Body of pancreas (tissue), 4 donors: Measurements from ENCODE around the gene EMP3. TPM values are rescaled to one million over a fixed set of nuclear protein-coding genes. Genes with fewer than 3 reads are reported as not detected.

Experiments used
- ATAC-seq: fragments of 150-250 bp; one replicate; pipeline ENCODE4 v1.9.1; 2016
- DNase-seq, 4 donors: peaks; one replicate each; pipeline ENCODE4 v3.0.0-alpha.2; 2019
- H3K27ac ChIP-seq, 4 donors: fragments of 200-600 bp; sonication (generic); 1 replicate in 3 of 4; 2 replicates in 1 of 4; pipeline versions ENCODE4 v1.5.1 to v1.6.1; 2016 to 2019; ENCODE audit warnings: mild to moderate bottlenecking in 1 of 4, mixed read lengths in 1 of 4, moderate library complexity in 1 of 4
- H3K27me3 ChIP-seq, 2 donors: fragments of 200-600 bp; sonication (generic); one replicate each; pipeline ENCODE4 v1.6.0; 2016; ENCODE audit warnings: mild to moderate bottlenecking in 1 of 2
- H3K36me3 ChIP-seq, 2 donors: fragments of 200-600 bp; sonication (generic); replicated peaks in 1 of 2; 2 replicates each; pipeline ENCODE4 v1.5.1; 2016; ENCODE audit warnings: low read depth in 2 of 2; ENCODE audit not compliant: insufficient read depth in 1 of 2
- H3K4me1 ChIP-seq: fragments of 200-600 bp; sonication (generic); one replicate; pipeline ENCODE4 v1.6.0; 2016
- H3K4me3 ChIP-seq, 2 donors: fragments of 200-600 bp; sonication (generic); 1 replicate in 1 of 2; 2 replicates in 1 of 2; pipeline ENCODE4 v1.5.1; 2016 to 2019
- H3K9me3 ChIP-seq, 3 donors: fragments of 200-600 bp; sonication (generic); 1 replicate in 2 of 3; 2 replicates in 1 of 3; pipeline ENCODE4 v1.5.1; 2016
- POLR2A ChIP-seq, 3 donors: fragments of 450-650 bp; IDR thresholded peaks; one replicate each; pipeline ENCODE4 v1.6.1; 2016; ENCODE audit warnings: antibody characterized with exemption in 3 of 3, mild to moderate bottlenecking in 2 of 3
- WGBS, 2 donors: methylation state at CpG; one replicate each; pipeline ENCODE4 v1.1.5; 2017; 5-methylcytosine and 5-hydroxymethylcytosine counted together
- intact Hi-C: fragments of 100-400 bp; cut with DNase I; formaldehyde crosslinking; loops from one replicate; pipeline ENCODE4 v1.15.1; 2023
- total RNA-seq, 2 donors: library from RNA; depleted of rRNA; stranded (reverse); fragments of >200 nt; gene quantifications; one replicate each; pipeline ENCODE4 v1.1.0, GENCODE V29; 2016
- TF ChIP-seq, protein P1 (sequence below), 7 experiments: fragments of 450-650 bp in 4 of 7; fragments of 200-600 bp in 3 of 7; sonication (generic) in 3 of 7; IDR thresholded peaks; one replicate each; pipeline ENCODE4 v1.5.1; 2016 to 2019; ENCODE audit warnings: antibody characterized with exemption in 7 of 7

Gene EMP3
- total RNA-seq, 2 donors from 2014 or later: 2.6 to 7.0 TPM

- no peak for DNase-seq
- intact Hi-C loops: no loop called here
- H3K36me3 ChIP-seq: no peaks in the 10 kb centered on the region
- H3K27me3 ChIP-seq: no peaks in the 10 kb centered on the region
- TF ChIP-seq, protein P1, sequence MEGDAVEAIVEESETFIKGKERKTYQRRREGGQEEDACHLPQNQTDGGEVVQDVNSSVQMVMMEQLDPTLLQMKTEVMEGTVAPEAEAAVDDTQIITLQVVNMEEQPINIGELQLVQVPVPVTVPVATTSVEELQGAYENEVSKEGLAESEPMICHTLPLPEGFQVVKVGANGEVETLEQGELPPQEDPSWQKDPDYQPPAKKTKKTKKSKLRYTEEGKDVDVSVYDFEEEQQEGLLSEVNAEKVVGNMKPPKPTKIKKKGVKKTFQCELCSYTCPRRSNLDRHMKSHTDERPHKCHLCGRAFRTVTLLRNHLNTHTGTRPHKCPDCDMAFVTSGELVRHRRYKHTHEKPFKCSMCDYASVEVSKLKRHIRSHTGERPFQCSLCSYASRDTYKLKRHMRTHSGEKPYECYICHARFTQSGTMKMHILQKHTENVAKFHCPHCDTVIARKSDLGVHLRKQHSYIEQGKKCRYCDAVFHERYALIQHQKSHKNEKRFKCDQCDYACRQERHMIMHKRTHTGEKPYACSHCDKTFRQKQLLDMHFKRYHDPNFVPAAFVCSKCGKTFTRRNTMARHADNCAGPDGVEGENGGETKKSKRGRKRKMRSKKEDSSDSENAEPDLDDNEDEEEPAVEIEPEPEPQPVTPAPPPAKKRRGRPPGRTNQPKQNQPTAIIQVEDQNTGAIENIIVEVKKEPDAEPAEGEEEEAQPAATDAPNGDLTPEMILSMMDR (IDR thresholded peaks at IDR 0.05): no peak
- TF ChIP-seq POLR2A (IDR thresholded peaks at IDR 0.05): no peak
- H3K4me3 ChIP-seq: no peak overlapping the region
- H3K4me1 ChIP-seq: peaks cover 47% of the 10 kb centered on the region
- H3K27ac ChIP-seq: peak overlapping the region; percentile 68 to 93 (median 88)
- WGBS, 2 donors: 6 to 11% methylated on average over 6 of the region's 6 CpGs
- no peaks in the 10 kb centered on the region for H3K9me3 ChIP-seq
- no peak for ATAC-seq
Observed at GRCh38 chr19:48332351-48332661, 7.0 kb downstream of the EMP3 start.

- TF ChIP-seq, protein P1 (IDR thresholded peaks at IDR 0.05): no peak
- TF ChIP-seq POLR2A (IDR thresholded peaks at IDR 0.05): peak in 2 of 3 donors; percentile 58 to 59
- Histone ChIP-seq H3K27me3 (no peaks in the 10 kb centered on the region), H3K4me1 (peaks cover 47% of the 10 kb centered on the region), H3K36me3 (no peaks in the 10 kb centered on the region), H3K27ac (peak overlapping the region; percentile 68 to 93 (median 88)), H3K9me3 (no peaks in the 10 kb centered on the region), H3K4me3 (peak overlapping the region in 1 of 2 donors; percentile 4)
- ATAC-seq (peak; percentile 85), DNase-seq (peak; percentile 91 to 98 (median 94))
- intact Hi-C loops: no loop called here
- whole genome bisulfite sequencing, 2 donors: 0 to 1% methylated on average over 25 of the region's 25 CpGs
Observed at GRCh38 chr19:48332662-48333466, 7.5 kb downstream of the EMP3 start.

GRCh38 chr19:48333467-48334384 is 8.4 kb downstream of the EMP3 start:
- H3K36me3 ChIP-seq: no peaks in the 10 kb centered on the region
- intact Hi-C loops: no loop called here
- peak overlapping the region; percentile 68 to 93 (median 88) for H3K27ac ChIP-seq
- H3K4me1 ChIP-seq: peaks cover 47% of the 10 kb centered on the region
- DNase-seq: peak; percentile 92 to 97 (median 96)
- no peaks in the 10 kb centered on the region for H3K27me3 ChIP-seq
- TF ChIP-seq, protein P1 (IDR thresholded peaks at IDR 0.05): peak; percentile 66 to 94 (median 88)
- peak in 2 of 3 donors; percentile 34 to 40 for TF ChIP-seq POLR2A (IDR thresholded peaks at IDR 0.05)
- ATAC-seq: peak; percentile 77
- peak overlapping the region in 1 of 2 donors; percentile 4 for H3K4me3 ChIP-seq
- WGBS, 2 donors: 3 to 8% methylated on average over 21 to 54 of the region's 54 CpGs
- H3K9me3 ChIP-seq: no peaks in the 10 kb centered on the region

DNA sequence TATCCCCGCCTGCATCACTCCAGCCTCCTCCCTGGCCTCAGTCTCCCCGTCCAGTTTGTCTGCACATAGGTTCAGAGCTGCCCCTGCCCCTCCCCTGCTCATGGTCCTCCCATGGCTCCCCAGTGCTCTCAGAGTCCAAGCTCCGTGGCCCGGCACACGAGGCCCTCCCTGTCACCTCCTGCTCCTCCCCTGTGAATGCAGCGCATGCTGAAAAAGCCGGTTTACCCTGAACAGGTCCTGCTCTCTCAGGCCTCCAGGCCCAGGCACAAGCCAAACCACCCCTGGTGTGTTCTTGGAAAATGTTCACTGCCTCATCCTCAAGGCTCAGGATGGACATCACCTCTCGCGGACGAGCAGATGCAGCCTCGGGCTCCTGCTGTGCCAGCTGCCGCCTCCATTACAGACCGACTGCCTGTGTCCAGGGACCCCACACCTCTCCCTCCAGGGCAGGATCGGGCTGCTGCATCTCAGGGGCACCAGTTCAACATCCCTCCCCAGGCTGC is 13.0 kb downstream of the EMP3 start:
- no peak for ATAC-seq
- Histone ChIP-seq H3K9me3 (no peaks in the 10 kb centered on the region), H3K27ac (no peak overlapping the region), H3K36me3 (no peaks in the 10 kb centered on the region), H3K4me1 (peaks cover 13% of the 10 kb centered on the region), H3K27me3 (no peaks in the 10 kb centered on the region), H3K4me3 (no peak overlapping the region)
- DNase-seq: no peak
- TF ChIP-seq POLR2A (IDR thresholded peaks at IDR 0.05): no peak
- TF ChIP-seq, protein P1 (IDR thresholded peaks at IDR 0.05): no peak
- 88 to 91% methylated on average over 9 to 13 of the region's 14 CpGs for WGBS, 2 donors
- intact Hi-C loops: no loop called here
